ENCODE measurements around the gene TBC1D5.

GRCh38 chr3:17157713-17158112 is 584.7 kb downstream of the TBC1D5 start:
- TF ChIP-seq CTCF (IDR thresholded peaks at IDR 0.05) (no peak), EZH2 (IDR thresholded peaks at IDR 0.05; ENCODE audit: borderline replicate concordance, insufficient read depth, low read depth, low read length, poor library complexity, severe bottlenecking) (no peak)

Measured in B cell (primary cell).